Activated CD8-positive, alpha-beta memory T cell treated with anti-CD3 and anti-CD28 coated beads, Interleukin-2, amount 50 U/mL, for 4 hours (primary cell): Measurements from ENCODE around the gene CDKN2C.
A peak's percentile ranks its signal among the peaks of the same experiment; 100 is the strongest.

Experiments used
- DNase-seq: peaks from one replicate; pipeline ENCODE4 v3.0.0-alpha.2; 2020

Gene CDKN2C

GRCh38 chr1:50966991-50967390, 3.1 kb upstream of the CDKN2C start:
- no peak for DNase-seq

DNA sequence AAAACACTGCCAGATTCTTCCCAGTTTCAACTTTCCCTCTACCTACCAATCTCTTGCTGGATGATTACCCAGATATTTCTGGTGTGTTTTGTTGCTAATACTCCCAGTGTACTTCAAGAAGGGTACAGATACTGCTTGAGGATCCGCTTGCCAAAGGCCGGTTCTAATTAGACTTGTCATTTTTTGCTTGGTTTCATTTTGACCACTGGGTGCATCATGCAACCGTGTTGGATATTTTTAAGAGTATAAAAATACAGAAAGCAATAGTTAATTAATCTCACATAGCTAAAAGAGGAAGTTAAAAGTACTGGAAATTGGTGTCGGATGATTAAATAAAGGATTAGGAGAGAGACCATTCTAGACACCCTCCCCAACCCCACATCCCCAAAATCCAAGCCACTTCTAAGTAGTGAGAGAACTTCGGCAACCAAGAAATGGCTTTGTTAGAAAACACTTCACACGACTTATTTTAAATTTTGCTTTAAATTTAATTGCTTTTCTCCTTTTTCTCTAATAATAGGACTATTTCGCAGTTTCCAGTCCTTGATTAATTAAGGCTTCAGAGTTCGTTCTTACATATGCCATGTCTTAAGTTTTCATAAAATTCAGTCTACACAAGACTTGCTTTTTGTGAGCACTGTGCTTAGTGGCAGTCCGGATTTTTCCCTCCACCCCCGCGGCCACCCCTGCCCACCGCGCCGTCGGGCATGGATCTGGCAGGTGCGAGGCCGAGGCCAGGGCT, 2.5 kb upstream of the CDKN2C start:
- no peak for DNase-seq

DNA sequence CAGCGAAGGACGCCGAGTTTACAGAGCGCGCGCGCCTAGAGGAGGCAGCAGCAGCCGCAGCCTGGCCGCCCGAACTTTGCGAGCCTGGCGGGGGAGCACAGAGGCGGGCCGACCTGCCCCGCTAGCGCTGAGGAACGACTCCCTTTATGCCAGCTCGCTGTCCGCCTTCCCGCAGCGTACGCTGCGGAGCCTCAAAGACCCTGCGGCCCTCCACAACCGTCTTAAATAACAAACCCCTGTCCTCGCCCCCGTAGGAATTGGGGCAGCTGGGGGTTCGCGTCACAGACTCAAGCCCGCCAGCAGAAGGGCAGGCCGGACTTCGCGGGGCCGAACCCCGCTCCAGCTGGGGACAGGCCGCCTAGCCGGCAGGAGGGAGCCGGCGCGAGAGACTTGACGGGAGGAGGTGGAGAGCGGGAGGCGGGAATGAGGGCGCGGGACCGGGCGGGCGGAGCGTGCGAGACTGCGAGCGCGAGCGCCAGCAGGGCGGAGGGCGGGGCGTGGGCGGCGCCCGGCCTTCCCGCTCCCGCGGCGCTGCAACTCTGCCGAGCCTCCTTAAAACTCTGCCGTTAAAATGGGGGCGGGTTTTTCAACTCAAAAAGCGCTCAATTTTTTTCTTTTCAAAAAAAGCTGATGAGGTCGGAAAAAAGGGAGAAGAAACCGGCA, 1.8 kb upstream of the CDKN2C start:
- peak; percentile 79 for DNase-seq

DNA sequence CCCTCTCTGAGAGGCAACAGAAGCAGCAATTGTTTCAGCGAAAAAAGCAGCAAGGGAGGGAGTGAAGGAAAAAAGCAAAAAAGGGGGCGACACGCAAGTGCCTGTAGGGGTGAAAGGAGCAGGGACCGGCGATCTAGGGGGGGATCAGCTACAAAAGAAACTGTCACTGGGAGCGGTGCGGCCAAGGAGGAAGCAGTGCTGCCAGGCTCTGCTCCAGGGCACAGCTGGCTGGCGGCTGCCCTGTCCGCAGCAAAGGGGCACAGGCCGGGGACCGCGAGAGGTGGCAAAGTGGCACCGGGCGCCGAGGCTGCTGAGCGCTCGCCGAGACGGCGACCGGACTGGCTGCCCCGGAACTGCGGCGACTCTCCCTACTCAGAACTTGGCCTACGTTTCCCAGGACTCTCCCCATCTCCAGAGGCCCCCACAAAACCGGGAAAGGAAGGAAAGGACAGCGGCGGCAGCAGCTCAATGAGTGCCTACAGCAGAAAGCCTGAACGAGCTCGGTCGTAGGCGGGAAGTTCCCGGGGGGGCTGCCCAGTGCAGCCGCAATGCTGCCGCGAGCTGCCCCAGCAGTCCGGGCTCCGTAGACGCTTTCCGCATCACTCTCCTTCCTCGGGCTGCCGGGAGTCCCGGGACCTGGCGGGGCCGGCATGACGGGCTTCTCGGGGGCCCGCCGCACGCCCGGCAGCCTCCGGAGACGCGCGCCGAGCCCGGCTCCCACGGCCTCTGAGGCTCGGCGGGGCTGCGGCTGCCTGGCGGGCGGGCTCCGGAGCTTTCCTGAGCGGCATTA, 1.0 kb upstream of the CDKN2C start:
- DNase-seq: peak; percentile 45

DNA sequence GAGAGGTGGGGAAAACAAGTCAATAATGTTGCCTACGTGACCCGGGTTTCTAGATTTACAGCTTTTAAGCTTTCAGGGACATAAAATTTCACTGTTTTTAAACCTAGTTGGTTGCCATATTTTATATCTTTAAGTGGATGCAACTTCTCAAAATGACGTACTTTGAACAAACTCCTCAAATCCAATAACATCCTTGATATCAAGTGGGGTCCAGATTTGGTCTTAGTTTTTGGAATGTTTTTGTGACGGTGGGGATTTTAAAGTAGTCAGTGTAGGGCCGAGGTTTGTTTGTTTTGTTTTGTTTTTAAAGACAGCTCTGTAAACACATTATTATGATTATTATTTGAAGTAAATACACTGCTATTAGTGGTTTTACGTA, 453 bp downstream of the CDKN2C start:
- DNase-seq: no peak

GRCh38 chr1:50970931-50971582, 1.0 kb downstream of the CDKN2C start:
- no peak for DNase-seq

- DNase-seq: no peak
Observed at GRCh38 chr1:50971748-50972305, 1.8 kb downstream of the CDKN2C start.

DNA sequence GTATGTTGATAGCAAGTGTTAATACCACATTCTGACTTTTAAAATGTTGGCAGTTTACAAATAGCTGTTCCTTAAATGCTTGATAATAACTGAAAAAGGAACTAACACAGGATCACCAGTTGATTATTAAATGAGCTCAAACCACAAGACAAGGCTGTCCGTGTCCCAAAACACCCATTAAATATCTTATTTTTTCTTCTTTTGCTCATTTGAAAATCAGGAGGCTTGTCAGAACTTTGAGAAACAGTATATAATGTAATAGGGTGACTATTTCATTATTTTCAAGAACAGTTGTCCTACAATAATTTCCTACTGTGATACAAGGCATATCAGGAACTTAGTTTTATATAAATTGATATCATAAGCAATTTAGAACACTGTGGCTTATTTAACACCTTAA, 2.7 kb downstream of the CDKN2C start:
- no peak for DNase-seq

DNA sequence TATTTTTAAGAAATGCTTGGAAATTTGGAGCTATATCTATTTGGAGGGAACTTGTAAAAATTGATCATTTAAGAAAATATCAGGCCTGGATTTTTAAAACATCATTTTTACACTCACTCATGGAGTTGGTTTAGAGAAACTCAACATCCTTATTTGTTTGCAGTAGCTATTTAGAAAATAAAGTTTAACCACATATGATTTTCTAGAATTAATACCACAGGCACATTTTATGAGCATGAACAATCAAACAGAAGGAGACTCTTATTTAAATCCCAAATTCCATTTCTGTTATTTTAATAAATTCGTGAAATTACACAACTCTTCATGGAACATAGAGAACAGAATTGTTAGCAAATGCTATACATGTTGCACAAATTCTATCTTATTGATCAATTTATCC, 3.2 kb downstream of the CDKN2C start:
- no peak for DNase-seq

GRCh38 chr1:50973875-50974617, 4.0 kb downstream of the CDKN2C start:
- DNase-seq: no peak

GRCh38 chr1:50974618-50974935, 4.5 kb downstream of the CDKN2C start:
- no peak for DNase-seq

GRCh38 chr1:50975436-50975835, 5.4 kb downstream of the CDKN2C start:
- DNase-seq: no peak

GRCh38 chr1:50976111-50976889, 6.3 kb downstream of the CDKN2C start:
- DNase-seq: no peak

DNA sequence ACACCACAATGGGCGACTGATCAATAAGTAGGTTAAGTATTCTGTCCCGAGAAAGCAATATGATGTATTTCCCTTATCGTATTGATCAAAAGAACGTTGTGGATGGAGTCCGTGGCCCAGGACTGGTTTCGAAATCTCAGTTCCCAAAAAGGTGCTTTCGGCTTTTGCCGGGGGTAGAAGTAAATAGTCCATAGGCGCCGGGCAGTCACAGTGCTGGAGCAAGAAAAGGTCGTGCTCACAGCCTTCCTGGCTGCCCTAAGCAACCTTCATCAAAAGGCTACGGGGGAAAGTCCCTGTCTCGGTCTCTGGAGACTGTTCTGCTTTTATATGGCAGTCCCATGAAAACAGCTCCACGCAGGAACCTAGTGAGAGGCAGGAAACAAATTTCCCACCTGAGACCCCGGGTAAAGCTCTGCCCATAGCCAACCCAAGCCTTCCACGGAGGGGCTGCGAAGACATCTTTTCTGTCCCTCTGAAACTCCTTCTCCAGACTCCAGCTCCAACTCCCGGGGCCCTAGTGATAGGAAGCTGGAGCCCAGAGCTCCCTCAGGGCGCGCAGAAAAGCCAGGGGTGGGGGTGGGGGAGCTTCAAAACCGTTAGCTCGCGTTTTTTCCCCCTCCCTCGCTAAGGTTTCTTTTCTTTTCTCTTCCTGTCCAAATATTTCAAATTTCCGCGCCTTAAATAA, 7.0 kb downstream of the CDKN2C start:
- peak; percentile 19 for DNase-seq

DNA sequence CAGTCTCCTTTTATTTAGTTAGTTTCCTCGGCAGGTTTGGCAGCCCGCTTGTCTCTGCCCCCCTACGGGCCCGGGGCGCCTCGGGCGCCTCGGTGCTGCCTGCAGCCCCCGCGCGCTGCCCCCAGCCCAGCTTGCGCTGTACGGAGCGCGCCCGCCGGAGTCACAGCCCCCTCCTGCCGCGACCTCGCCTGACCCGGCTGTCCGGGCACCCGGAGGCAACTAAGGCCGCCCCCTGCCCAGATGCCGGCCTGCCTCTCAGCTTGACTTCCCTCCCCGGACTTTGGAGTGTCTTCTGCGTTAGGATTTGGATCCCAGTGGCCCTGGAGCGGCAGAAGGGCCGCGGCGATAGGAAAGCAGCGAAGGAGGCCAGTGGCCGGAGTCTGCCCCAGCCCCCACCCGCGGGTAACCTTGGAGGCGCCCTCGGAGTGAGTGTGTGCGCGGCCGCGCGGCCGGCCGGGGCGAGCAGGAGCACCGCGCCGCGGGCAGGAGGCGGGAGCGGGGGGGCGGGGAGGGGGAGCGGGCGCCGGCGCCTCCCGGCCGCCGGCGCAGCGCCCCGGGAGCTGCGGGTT, 7.6 kb downstream of the CDKN2C start:
- peak; percentile 17 for DNase-seq

GRCh38 chr1:50978144-50978851, 8.3 kb downstream of the CDKN2C start:
- peak; percentile 28 for DNase-seq

DNA sequence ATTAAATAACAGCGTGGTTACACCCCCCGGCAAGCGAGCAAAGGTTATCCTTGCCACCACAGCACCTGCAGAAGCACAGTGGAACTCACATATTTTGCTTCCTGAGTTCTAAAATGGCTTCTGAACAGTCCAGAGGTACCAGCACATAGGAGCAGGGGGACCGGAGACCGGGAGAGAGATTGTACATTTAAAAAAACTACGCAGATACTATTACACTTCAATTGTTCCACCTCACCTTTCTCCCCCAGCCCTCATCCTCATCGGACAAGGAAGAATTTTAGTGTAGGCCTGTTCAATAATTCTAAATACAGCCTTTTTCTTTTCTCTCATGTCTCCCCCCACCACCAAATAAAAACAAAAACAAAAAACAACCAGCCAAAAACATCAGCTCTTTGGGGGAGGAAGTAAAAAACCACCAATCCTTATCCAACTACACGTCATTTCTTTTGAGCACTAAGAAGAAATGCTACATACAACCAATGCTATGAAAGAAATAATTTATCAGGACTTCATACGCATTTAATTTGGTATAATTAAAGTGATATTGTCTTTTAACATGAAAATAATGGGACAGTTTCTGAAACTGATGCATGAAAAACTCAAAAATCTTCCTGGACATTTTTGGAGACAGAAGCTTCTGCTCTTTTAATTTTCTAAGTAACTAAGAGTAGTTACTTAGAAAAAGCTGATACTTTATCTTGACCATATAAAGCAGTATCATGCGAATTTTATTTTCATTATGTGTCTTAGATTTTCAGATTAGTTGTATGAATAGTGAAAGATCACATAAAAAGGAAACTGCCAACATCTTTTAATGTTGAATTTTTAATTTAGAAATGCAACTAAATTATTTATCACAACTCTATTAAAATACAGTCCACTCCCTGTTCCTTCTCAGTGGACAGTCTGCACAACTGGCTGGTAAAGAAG, 9.1 kb downstream of the CDKN2C start:
- DNase-seq: no peak

DNA sequence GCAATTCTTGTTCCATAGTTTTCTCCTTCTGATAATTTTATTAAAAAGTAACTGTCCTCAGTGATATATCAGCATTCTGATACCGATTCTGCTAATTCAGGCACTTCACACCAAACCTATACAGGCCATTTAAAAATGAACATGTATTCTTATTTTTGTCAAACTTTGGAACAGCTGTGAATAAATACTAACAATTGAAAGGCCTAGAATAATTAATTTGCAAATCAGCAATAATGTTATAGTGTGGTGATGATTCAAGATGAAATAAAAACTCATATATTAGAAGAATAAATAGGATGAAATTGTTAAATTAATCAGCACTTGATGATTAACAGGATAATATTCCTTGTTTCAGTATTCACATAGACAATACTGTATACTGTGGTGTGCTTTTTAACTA, 9.9 kb downstream of the CDKN2C start:
- no peak for DNase-seq

DNA sequence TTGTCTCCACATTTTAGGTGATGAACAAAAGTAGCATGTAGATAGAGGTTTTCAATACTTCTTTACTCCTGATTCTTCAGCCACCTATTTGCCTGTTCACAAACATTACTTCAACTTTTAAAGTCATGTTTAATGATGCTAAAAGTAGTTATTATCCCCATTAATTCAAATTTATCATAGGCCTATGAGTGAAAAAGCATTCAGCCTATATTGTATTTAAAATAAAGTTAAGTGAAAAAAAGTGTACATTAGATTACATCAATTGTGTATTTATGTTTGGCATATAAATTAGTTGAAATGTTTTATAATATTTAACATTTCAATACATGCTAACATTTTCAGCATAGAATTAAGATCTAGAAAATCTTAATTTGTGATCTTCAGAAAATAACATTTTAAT, 10.5 kb downstream of the CDKN2C start:
- DNase-seq: no peak
